Peyer's patch (tissue), 4 donors: Measurements from ENCODE around the gene GULP1.

Experiments used
- CTCF ChIP-seq, 6 experiments: fragments of 450-650 bp in 4 of 6; fragments of 200-600 bp in 2 of 6; sonication (generic) in 1 of 6; IDR thresholded peaks; one replicate each; pipeline ENCODE4 v1.5.1; 2017 to 2019; ENCODE audit warnings: antibody characterized with exemption in 6 of 6, mild to moderate bottlenecking in 3 of 6, moderate library complexity in 1 of 6
- POLR2A ChIP-seq, 2 donors: fragments of 450-650 bp; IDR thresholded peaks; one replicate each; pipeline ENCODE4 v1.5.1; 2017; ENCODE audit warnings: antibody characterized with exemption in 2 of 2, mild to moderate bottlenecking in 2 of 2, moderate library complexity in 2 of 2

GRCh38 chr2:188280811-188281222 lies 10.9 kb upstream of the GULP1 start:
- no peak for TF ChIP-seq CTCF (IDR thresholded peaks at IDR 0.05)
- no peak for TF ChIP-seq POLR2A (IDR thresholded peaks at IDR 0.05)
